Measurements from ENCODE around the gene CBFA2T3.

DNA sequence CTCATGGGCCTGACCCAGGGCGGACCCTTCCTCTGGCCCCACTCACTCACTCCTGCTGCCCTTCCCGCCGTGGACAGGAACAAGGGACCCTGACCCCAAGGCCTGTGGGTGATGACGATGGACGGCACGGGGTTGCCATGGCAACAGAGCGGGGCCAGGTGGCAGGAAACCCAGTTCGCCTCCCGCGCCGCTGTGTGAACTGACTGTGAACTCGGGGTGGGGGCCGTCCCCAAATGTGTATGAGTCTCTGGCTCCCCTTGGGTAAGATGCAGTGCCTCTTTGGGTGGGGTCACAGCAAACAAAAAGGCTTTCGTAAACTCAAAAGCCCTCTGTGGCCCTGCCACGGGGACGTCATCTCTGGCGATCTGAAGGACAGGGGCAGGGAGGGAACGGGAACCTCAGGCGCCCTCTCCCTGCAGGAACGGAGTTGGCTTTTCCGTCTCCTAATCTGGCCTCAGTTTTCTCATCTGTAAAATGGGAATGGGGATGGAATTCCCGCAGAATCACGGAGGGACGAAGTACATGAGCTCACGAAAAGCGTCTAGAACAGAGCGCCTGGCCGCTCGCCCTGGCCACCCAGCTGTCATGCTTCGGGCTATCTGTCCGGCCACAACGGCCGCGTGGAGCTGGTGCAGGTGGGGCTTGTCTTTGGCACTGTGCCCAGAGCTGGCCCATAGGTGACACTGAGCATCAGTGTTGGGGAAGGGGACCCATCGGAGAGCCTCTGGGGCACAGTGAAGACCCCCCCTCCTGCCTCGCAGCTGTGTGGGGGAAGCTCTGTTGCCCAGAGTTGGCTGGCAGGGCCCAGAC is 65.7 kb downstream of the CBFA2T3 start:
- TF ChIP-seq YY1 (IDR thresholded peaks at IDR 0.05; ENCODE audit: insufficient read depth, insufficient read length) (no peak), SUZ12 (IDR thresholded peaks at IDR 0.05; ENCODE audit: extremely low read depth, insufficient read depth, insufficient read length) (no peak)
